Chondrocyte (in vitro differentiated cells): ENCODE results near the gene RMND1. TPM values are rescaled to one million over a fixed set of nuclear protein-coding genes. Genes with fewer than 3 reads are reported as not detected.

Experiments
- DNase-seq: peaks from one replicate; pipeline ENCODE4 v3.0.0; 2021; ENCODE audit warnings: mixed read lengths, low spot score
- H3K27ac Mint-ChIP-seq: one replicate; pipeline ENCODE4 v1.8.0; 2021; ENCODE audit warnings: mild to moderate bottlenecking, moderate library complexity, mixed read lengths; ENCODE audit not compliant: unreplicated experiment
- H3K27me3 Mint-ChIP-seq: 2 replicates; pipeline ENCODE4 v1.8.0; 2021; ENCODE audit warnings: low read depth, mixed read lengths
- H3K36me3 Mint-ChIP-seq: 2 replicates; pipeline ENCODE4 v1.8.0; 2021; ENCODE audit warnings: low read depth, mixed read lengths
- H3K4me1 Mint-ChIP-seq: 2 replicates; pipeline ENCODE4 v1.8.0; 2021; ENCODE audit warnings: low read depth, mild to moderate bottlenecking, mixed read lengths
- H3K4me3 Mint-ChIP-seq: one replicate; pipeline ENCODE4 v1.8.0; 2021; ENCODE audit warnings: mild to moderate bottlenecking, moderate library complexity, mixed read lengths; ENCODE audit not compliant: unreplicated experiment
- H3K9me3 Mint-ChIP-seq: 2 replicates; pipeline ENCODE4 v1.8.0; 2021; ENCODE audit warnings: low read depth, mixed read lengths
- total RNA-seq: library from RNA; stranded (reverse); gene quantifications from 3 replicates; pipeline ENCODE4 v1.2.1, GENCODE V29; 2021
- TF ChIP-seq, protein P1 (sequence below): fragments of 200-600 bp; sonication (generic); IDR thresholded peaks from 2 replicates; pipeline ENCODE4 v1.5.0; 2021; ENCODE audit warnings: antibody characterized with exemption, mild to moderate bottlenecking, moderate library complexity

RMND1 gene
- total RNA-seq, 1 donor from 2014 or later = 42.5 TPM

DNA sequence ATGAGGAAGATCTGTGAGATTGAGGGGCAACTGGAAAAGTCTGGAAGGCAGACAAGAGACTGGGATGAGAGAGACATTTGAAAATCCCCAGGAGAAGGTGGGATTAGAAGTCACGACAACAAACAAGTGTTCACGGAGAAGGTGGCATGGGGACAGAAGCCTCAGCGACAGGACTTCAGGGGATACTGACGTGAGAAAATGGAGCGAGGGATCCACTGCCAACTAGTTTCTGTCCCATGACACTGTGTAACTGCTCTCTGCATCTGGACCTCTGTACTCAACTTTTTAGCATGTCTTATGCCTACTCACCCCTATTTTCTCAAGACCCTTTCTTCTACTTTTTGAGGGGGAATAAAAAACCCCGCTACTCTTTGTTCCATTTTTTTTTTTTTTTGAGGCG is 42.2 kb downstream of the RMND1 start:
- no peak overlapping the region for H3K4me3 Mint-ChIP-seq

GRCh38 chr6:151409260-151409659 is 42.7 kb downstream of the RMND1 start:
- TF ChIP-seq, protein P1, sequence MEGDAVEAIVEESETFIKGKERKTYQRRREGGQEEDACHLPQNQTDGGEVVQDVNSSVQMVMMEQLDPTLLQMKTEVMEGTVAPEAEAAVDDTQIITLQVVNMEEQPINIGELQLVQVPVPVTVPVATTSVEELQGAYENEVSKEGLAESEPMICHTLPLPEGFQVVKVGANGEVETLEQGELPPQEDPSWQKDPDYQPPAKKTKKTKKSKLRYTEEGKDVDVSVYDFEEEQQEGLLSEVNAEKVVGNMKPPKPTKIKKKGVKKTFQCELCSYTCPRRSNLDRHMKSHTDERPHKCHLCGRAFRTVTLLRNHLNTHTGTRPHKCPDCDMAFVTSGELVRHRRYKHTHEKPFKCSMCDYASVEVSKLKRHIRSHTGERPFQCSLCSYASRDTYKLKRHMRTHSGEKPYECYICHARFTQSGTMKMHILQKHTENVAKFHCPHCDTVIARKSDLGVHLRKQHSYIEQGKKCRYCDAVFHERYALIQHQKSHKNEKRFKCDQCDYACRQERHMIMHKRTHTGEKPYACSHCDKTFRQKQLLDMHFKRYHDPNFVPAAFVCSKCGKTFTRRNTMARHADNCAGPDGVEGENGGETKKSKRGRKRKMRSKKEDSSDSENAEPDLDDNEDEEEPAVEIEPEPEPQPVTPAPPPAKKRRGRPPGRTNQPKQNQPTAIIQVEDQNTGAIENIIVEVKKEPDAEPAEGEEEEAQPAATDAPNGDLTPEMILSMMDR = no peak
- no peak for DNase-seq
- Mint-ChIP-seq H3K27ac (peak overlapping the region; percentile 34), H3K36me3 (peaks cover 42% of the 10 kb centered on the region), H3K27me3 (no peaks in the 10 kb centered on the region), H3K4me3 (no peak overlapping the region), H3K9me3 (peaks cover 2% of the 10 kb centered on the region), H3K4me1 (peaks cover 26% of the 10 kb centered on the region)

More for the DNA sequence above, 42.2 kb downstream of the RMND1 start:
- Mint-ChIP-seq H3K36me3 (peaks cover 43% of the 10 kb centered on the region), H3K4me1 (peaks cover 23% of the 10 kb centered on the region), H3K27ac (peak overlapping the region; percentile 34), H3K27me3 (no peaks in the 10 kb centered on the region), H3K9me3 (peaks cover 6% of the 10 kb centered on the region)
- TF ChIP-seq, protein P1 = no peak
- DNase-seq = no peak

GRCh38 chr6:151408858-151409257 is 43.1 kb downstream of the RMND1 start:
- H3K27me3 Mint-ChIP-seq = no peaks in the 10 kb centered on the region
- H3K9me3 Mint-ChIP-seq = no peaks in the 10 kb centered on the region
- DNase-seq = no peak
- H3K4me3 Mint-ChIP-seq = no peak overlapping the region
- H3K36me3 Mint-ChIP-seq = peaks cover 40% of the 10 kb centered on the region
- TF ChIP-seq, protein P1 = no peak
- no peak overlapping the region for H3K27ac Mint-ChIP-seq
- peaks cover 27% of the 10 kb centered on the region for H3K4me1 Mint-ChIP-seq

DNA sequence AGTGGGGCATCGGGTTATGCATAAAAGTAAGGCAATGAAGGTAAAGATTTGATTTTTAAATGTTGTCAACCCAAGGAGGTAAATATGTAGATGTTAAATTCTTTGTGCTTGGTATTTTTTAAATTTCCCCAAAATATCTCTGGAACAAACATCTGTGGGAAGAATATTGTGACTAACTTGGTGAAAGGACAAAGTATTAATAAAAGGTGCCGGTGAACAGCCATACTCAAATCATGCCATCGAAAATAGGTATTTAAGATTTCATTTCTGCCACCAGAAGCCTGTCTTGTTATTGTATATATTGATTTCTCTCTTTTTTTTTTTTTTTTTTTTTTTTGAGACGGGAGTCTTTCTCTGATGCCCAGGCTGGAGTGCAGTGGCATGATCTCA is 48.0 kb downstream of the RMND1 start:
- Mint-ChIP-seq H3K4me1 (peaks cover 52% of the 10 kb centered on the region), H3K9me3 (no peaks in the 10 kb centered on the region), H3K4me3 (no peak overlapping the region), H3K27ac (peak overlapping the region; percentile 64), H3K27me3 (no peaks in the 10 kb centered on the region), H3K36me3 (peaks cover 23% of the 10 kb centered on the region)
- DNase-seq = no peak
- TF ChIP-seq, protein P1 = no peak

GRCh38 chr6:151402228-151402627 is 49.7 kb downstream of the RMND1 start:
- peaks cover 61% of the 10 kb centered on the region for H3K4me1 Mint-ChIP-seq
- H3K27me3 Mint-ChIP-seq = no peaks in the 10 kb centered on the region
- TF ChIP-seq, protein P1 = no peak
- no peak overlapping the region for H3K4me3 Mint-ChIP-seq
- DNase-seq = no peak
- H3K27ac Mint-ChIP-seq = peak overlapping the region; percentile 22
- peaks cover 20% of the 10 kb centered on the region for H3K36me3 Mint-ChIP-seq
- H3K9me3 Mint-ChIP-seq = no peaks in the 10 kb centered on the region
